ENCODE data around the gene ZNF621.

Gene ZNF621

GRCh38 chr3:40580494-40581091 lies 55.8 kb downstream of the ZNF621 start:
- Mint-ChIP-seq H3K36me3 (no peaks in the 10 kb centered on the region), H3K27me3 (no peaks in the 10 kb centered on the region), H3K27ac (no peak overlapping the region), H3K4me1 (no peaks in the 10 kb centered on the region), H3K9me3 (no peaks in the 10 kb centered on the region), H3K4me3 (no peak overlapping the region)

GRCh38 chr3:40581166-40581565 lies 56.4 kb downstream of the ZNF621 start:
- no peaks in the 10 kb centered on the region for H3K9me3 Mint-ChIP-seq
- H3K36me3 Mint-ChIP-seq, result no peaks in the 10 kb centered on the region
- no peak overlapping the region for H3K27ac Mint-ChIP-seq
- H3K4me3 Mint-ChIP-seq, result no peak overlapping the region
- H3K27me3 Mint-ChIP-seq, result no peaks in the 10 kb centered on the region
- no peaks in the 10 kb centered on the region for H3K4me1 Mint-ChIP-seq

DNA sequence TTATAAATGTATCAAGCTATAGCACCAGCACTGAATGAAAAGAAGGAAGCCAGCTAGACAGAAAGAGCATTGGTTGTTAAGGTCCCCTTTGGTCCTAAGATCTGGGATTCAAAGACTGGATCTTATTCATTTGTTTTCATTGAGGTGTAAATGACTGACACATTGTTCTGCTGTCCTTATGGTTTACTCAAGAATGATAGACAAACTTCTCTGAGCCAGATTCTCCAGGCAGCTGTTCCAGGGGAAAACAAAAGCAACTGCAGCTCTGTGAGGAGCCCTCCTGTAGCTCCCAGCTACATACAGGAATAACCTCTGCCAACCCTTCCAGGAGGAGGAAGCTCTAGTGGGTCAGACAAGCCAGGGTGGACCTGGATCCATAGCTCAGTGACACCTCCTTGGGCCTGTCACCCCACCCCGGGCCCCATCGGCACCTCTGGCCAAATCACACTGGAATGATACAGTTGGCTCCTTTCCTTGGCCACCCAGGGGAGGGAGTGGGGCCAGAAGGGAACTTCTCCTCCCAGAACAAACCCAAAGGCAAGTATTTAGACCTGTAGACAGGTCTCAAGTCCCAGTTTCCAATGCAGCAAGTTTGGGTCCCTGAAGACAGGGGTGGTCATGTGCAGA lies 57.8 kb downstream of the ZNF621 start:
- Mint-ChIP-seq H3K9me3 (no peaks in the 10 kb centered on the region), H3K4me1 (no peaks in the 10 kb centered on the region), H3K27ac (no peak overlapping the region), H3K36me3 (no peaks in the 10 kb centered on the region), H3K27me3 (no peaks in the 10 kb centered on the region), H3K4me3 (no peak overlapping the region)

DNA sequence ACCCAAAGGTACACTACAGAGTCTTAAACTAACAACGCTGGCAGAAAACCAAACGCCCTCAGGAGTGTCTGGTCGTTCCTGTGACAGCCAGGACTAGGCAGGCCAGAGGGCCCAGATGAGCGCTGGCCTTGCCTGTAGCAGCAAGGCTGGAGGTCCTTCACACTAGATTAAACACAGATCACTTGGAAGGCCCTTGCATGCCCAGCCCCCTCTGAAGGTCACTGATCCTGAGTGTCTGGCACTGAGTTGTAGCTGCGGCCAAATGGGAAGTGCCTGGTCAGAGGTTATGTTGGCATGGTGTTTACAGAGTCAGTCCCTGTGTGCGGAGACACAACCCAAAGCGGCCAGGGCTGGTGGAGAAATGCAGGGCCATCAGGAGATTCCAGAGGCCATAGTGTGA lies 58.9 kb downstream of the ZNF621 start:
- Mint-ChIP-seq H3K27ac (no peak overlapping the region), H3K4me3 (no peak overlapping the region), H3K9me3 (no peaks in the 10 kb centered on the region), H3K36me3 (no peaks in the 10 kb centered on the region), H3K4me1 (no peaks in the 10 kb centered on the region), H3K27me3 (no peaks in the 10 kb centered on the region)

DNA sequence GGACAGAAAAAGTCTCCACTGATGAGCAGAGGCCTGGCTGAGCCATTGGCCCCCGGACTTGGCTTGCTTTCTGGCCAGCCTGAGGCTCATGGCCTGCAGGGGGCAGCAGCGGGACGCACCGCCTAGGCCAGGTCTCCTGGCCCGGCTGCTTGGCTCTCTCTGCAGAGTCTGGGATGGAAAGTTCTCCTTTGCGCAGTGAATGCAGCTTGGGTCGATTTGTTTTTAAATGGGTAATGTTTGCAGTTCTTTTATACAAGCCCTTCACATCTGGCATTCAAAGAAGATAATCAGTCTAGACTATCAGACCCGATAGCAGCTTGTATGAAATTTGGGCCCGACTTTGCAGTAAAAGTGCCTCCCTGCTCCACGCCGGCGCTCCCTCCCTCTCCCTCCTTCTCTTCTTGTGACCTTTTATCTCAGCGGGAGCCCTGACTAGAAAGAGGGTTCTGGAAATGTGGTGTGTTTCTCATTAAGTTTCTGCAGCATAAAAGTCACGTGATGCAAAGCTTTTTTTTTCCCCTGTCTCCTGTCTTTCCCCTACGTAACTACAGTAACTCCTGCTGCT lies 59.9 kb downstream of the ZNF621 start:
- Mint-ChIP-seq H3K4me1 (no peaks in the 10 kb centered on the region), H3K27ac (peak overlapping the region; percentile 19), H3K27me3 (no peaks in the 10 kb centered on the region), H3K4me3 (no peak overlapping the region), H3K36me3 (no peaks in the 10 kb centered on the region), H3K9me3 (no peaks in the 10 kb centered on the region)

DNA sequence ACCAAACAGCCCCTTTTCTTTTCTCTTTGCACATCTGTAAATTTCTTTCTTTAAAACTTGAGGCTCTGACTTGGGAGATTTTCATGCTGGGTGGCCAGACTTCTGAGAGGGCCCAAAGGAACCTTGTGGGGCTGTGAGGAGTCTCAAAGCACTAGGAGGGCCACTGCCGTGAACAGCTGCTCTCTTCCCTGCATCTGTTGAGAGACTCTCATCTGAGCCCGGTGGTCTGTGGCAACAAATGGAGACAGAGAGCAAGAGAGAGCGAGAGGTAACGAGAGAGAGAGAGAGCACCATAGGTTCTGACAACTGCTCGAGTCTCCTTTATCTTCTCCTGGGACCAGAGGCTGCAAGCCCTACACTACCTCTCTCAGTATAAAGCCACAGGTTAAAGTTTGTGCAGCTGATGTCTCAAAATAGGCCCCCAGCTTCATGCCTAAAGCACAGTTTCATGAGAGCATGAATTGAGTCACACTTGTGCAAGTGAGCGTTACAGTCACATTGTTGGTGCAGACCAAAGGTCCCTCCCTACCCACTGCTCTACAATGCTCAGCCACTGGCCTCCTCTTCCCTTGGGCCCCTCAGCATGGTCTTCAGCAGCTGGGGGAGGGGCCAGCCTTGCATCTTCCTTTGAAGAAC lies 60.7 kb downstream of the ZNF621 start:
- H3K9me3 Mint-ChIP-seq, result no peaks in the 10 kb centered on the region
- H3K4me1 Mint-ChIP-seq, result no peaks in the 10 kb centered on the region
- no peaks in the 10 kb centered on the region for H3K36me3 Mint-ChIP-seq
- no peaks in the 10 kb centered on the region for H3K27me3 Mint-ChIP-seq
- H3K4me3 Mint-ChIP-seq, result no peak overlapping the region
- H3K27ac Mint-ChIP-seq, result no peak overlapping the region

- H3K4me1 Mint-ChIP-seq, result no peaks in the 10 kb centered on the region
- H3K27me3 Mint-ChIP-seq, result no peaks in the 10 kb centered on the region
- no peaks in the 10 kb centered on the region for H3K36me3 Mint-ChIP-seq
- H3K27ac Mint-ChIP-seq, result no peak overlapping the region
- no peaks in the 10 kb centered on the region for H3K9me3 Mint-ChIP-seq
- H3K4me3 Mint-ChIP-seq, result no peak overlapping the region
These were observed 62.1 kb downstream of the ZNF621 start for GRCh38 chr3:40586901-40587300.

DNA sequence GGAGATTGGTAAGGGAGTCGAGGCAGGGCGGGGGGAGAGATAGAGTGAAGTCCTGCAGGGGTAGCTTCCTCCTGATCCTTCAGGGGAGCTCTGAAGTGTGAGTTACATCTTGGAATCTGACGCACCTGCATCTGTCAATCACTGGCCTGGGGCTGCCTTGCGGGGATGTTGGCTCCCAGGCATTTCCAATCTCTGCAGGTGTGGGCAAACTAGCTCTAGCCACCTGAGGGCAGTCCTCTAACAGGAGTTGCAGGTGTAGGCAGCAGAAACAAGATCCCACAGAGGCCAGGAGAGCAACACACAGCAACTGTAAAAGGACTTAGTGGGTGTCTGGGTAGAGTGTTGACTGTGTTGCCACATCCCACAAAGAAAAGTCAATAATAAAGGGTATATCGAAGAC lies 63.6 kb downstream of the ZNF621 start:
- Mint-ChIP-seq H3K36me3 (no peaks in the 10 kb centered on the region), H3K9me3 (no peaks in the 10 kb centered on the region), H3K4me1 (no peaks in the 10 kb centered on the region), H3K27ac (no peak overlapping the region), H3K4me3 (no peak overlapping the region), H3K27me3 (no peaks in the 10 kb centered on the region)

All from activated naive CD4-positive, alpha-beta T cell treated with anti-CD3 and anti-CD28 coated beads, Interleukin-2, amount 50 U/mL, for 24 hours (primary cell).